DOHH2 (cell line): Measurements from ENCODE around the gene FUT6.
"Not testable (repeated sequence)": the region's sequence is repeated elsewhere in the genome, so short reads cannot be mapped to it uniquely, and the experiment has no call there.

Experiments
- H3F3A ChIP-seq: fragments of 200-600 bp; sonication (generic), shearing (Covaris generic); 2 replicates; pipeline ENCODE4 v1.6.0; 2016; ENCODE audit warnings: antibody characterized with exemption, mild to moderate bottlenecking; ENCODE audit not compliant: control insufficient read depth, insufficient read depth
- H3K27ac ChIP-seq: fragments of 200-600 bp; sonication (generic); 2 replicates; pipeline ENCODE4 v1.5.1; 2014; ENCODE audit warnings: low read depth, mild to moderate bottlenecking, low read length, moderate library complexity
- H3K27me3 ChIP-seq: fragments of 200-600 bp; sonication (generic); 2 replicates; pipeline ENCODE4 v1.6.1; 2014; ENCODE audit warnings: mild to moderate bottlenecking, low read length, mixed read lengths; ENCODE audit not compliant: control insufficient read depth
- H3K36me3 ChIP-seq: fragments of 200-600 bp; sonication (generic); 2 replicates; pipeline ENCODE4 v1.6.1; 2014; ENCODE audit warnings: mild to moderate bottlenecking, low read length, moderate library complexity, mixed read lengths; ENCODE audit not compliant: control insufficient read depth
- H3K4me1 ChIP-seq: fragments of 200-600 bp; sonication (generic); 2 replicates; pipeline ENCODE4 v1.6.1; 2014; ENCODE audit warnings: mild to moderate bottlenecking, low read length, mixed read lengths; ENCODE audit not compliant: control insufficient read depth
- H3K4me2 ChIP-seq: fragments of 200-600 bp; sonication (generic); 2 replicates; pipeline ENCODE4 v1.6.0; 2014; ENCODE audit warnings: mild to moderate bottlenecking, low read length, moderate library complexity
- H3K4me3 ChIP-seq: fragments of 200-600 bp; sonication (generic); 2 replicates; pipeline ENCODE4 v1.5.1; 2014; ENCODE audit warnings: mild to moderate bottlenecking, low read length, mixed read lengths
- H3K79me2 ChIP-seq: fragments of 200-600 bp; sonication (generic); 2 replicates; pipeline ENCODE4 v1.6.1; 2014; ENCODE audit warnings: mild to moderate bottlenecking, low read length, mixed read lengths; ENCODE audit not compliant: control insufficient read depth
- H3K9me2 ChIP-seq: fragments of 200-600 bp; sonication (generic); replicated peaks from 2 replicates; pipeline ENCODE4 v1.6.1; 2014; ENCODE audit warnings: mild to moderate bottlenecking, low read length, mixed read lengths; ENCODE audit not compliant: control insufficient read depth
- H3K9me3 ChIP-seq: fragments of 200-600 bp; sonication (generic); 2 replicates; pipeline ENCODE4 v1.6.1; 2014; ENCODE audit warnings: antibody characterized with exemption, low read length, mixed read lengths; ENCODE audit not compliant: control insufficient read depth, insufficient read depth
- H4K20me1 ChIP-seq: fragments of 200-600 bp; sonication (generic); 2 replicates; pipeline ENCODE4 v1.6.0; 2014; ENCODE audit warnings: low read depth, mild to moderate bottlenecking, antibody characterized with exemption, low read length, moderate library complexity; ENCODE audit not compliant: control insufficient read depth, insufficient read depth
- EZH2phosphoT487 ChIP-seq: fragments of 200-600 bp; sonication (generic); IDR thresholded peaks from 2 replicates; pipeline ENCODE4 v1.6.1; 2017; ENCODE audit warnings: borderline replicate concordance, mild to moderate bottlenecking, antibody characterized with exemption, low read length, moderate library complexity, mixed read lengths
- TF ChIP-seq, protein P1 (sequence below): fragments of 200-600 bp; sonication (generic); IDR thresholded peaks from one replicate; pipeline ENCODE4 v1.5.1; 2014; ENCODE audit warnings: antibody characterized with exemption, mild to moderate bottlenecking, low read depth, low read length; ENCODE audit not compliant: poor library complexity, severe bottlenecking

The FUT6 gene

DNA sequence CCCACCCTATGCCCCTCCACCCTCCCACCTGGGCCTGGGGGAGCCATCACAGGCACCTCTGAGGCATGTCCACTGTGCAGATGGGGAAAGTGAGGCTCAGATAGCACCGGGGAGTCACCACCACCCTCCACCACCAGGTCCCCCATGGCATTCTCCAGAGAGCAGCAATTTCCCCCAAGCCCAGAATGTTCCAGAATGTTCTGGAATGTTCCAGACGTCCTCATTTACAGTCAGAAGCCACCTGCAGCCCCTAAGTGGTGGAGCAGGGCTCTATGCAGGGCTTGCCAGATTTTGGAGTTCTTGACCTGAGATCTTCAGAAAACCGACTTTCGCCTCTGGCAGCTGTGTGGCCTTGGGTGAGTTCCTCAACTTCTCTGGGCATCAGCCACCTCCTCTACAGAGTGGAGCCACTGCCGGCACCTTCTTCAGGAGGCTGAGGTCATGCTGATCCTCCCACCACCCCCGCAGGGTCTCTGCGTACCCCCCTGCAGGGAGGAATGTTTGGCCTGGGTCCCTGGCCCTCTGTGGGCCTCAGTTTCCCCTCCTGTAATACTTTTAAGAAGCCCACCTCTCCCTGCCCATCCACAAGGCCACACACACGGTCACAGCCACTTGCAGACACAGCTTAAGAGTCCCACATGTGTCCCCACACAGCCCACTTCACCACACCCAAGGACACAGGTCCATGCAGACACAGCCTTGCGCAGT is 24.7 kb upstream of the FUT6 start:
- H3K27ac ChIP-seq = no peak overlapping the region
- H3K9me2 ChIP-seq = no peaks in the 10 kb centered on the region
- H3K4me1 ChIP-seq = no peaks in the 10 kb centered on the region
- H3K27me3 ChIP-seq = no peaks in the 10 kb centered on the region
- no peak overlapping the region for H3K4me3 ChIP-seq
- H3K4me2 ChIP-seq = no peak overlapping the region
- no peaks in the 10 kb centered on the region for H3F3A ChIP-seq
- no peaks in the 10 kb centered on the region for H4K20me1 ChIP-seq
- no peaks in the 10 kb centered on the region for H3K9me3 ChIP-seq
- TF ChIP-seq, protein P1, sequence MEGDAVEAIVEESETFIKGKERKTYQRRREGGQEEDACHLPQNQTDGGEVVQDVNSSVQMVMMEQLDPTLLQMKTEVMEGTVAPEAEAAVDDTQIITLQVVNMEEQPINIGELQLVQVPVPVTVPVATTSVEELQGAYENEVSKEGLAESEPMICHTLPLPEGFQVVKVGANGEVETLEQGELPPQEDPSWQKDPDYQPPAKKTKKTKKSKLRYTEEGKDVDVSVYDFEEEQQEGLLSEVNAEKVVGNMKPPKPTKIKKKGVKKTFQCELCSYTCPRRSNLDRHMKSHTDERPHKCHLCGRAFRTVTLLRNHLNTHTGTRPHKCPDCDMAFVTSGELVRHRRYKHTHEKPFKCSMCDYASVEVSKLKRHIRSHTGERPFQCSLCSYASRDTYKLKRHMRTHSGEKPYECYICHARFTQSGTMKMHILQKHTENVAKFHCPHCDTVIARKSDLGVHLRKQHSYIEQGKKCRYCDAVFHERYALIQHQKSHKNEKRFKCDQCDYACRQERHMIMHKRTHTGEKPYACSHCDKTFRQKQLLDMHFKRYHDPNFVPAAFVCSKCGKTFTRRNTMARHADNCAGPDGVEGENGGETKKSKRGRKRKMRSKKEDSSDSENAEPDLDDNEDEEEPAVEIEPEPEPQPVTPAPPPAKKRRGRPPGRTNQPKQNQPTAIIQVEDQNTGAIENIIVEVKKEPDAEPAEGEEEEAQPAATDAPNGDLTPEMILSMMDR = no peak
- TF ChIP-seq EZH2phosphoT487 = no peak
- no peaks in the 10 kb centered on the region for H3K79me2 ChIP-seq
- H3K36me3 ChIP-seq = no peaks in the 10 kb centered on the region

DNA sequence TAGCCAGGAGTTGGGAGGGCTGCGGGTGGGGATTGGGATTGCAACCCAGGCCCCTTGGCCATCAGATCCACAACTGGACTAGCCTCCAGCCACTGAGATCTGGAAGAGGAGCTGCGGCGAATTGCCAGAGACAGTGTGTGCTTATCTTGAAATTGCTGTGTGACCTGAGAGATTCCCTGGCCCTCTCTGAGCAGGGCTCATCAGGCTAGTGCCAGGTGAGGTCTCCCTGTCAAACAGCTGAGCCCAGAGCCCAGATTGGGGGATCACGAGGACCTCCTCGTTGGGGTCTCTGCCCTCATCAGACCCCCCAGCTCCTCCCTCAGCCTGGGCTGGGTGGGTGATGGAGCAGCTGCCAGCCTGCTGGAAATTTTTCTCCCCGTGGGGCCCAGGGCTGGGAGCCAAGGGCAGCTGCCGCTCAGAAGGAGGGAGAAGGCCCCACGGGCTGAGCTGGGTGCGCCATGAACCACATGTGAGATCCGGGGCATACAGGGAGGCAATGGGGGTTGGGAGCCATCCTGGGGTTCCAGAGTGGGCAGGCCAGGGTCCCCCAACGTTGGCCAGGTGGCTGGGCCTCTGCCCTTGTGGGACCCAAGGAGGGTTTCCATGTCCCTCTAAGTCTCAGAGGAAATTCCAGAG is 23.6 kb upstream of the FUT6 start:
- Histone ChIP-seq H3K4me3 (no peak overlapping the region), H3K4me2 (no peak overlapping the region), H3K4me1 (no peaks in the 10 kb centered on the region), H4K20me1 (no peaks in the 10 kb centered on the region), H3K27ac (no peak overlapping the region), H3K9me3 (no peaks in the 10 kb centered on the region), H3K27me3 (no peaks in the 10 kb centered on the region), H3F3A (no peaks in the 10 kb centered on the region), H3K36me3 (no peaks in the 10 kb centered on the region), H3K9me2 (no peaks in the 10 kb centered on the region), H3K79me2 (no peaks in the 10 kb centered on the region)
- TF ChIP-seq EZH2phosphoT487 = no peak
- TF ChIP-seq, protein P1 = no peak

DNA sequence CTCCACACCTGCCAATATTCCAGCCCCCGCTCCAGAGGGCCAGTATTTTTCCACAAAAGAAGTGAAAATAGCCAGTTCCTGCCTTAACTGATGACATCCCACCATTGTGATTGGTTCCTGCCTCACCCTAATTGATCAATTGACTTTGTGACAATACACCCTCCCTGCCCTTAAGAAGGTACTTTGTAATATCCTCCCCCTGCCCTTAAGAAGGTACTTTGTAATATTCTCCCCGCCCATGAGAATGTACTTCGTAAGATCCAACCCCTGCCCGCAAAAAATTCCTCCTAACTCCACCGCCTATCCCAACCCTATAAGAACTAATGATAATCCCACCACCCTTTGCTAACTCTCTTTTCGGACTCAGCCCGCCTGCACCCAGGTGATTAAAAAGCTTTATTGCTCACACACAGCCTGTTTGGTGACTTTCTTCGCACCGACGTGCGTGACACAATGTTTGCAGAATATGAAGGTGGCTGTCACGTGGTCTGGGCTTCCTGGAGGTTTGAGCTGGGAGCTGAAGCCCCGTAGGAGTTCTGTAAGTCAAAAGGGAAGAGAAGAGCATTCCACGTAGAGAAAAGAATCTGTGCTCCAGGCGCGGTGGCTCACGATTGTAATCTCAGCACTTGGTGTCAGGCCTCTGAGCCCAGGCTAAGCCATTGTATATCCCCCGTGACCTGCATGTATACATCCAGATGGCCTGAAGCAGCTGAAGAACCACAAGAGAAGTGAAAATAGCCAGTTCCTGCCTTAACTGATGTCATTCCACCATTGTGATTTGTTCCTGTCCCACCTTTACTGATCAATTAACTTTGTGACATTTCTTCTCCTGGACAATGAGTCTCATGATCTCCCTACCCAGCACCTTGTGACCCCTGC is 17.9 kb upstream of the FUT6 start:
- no peak for TF ChIP-seq EZH2phosphoT487
- TF ChIP-seq, protein P1 = no peak
- H3K4me1 ChIP-seq = no peaks in the 10 kb centered on the region
- no peaks in the 10 kb centered on the region for H3K9me2 ChIP-seq
- no peaks in the 10 kb centered on the region for H3F3A ChIP-seq
- H4K20me1 ChIP-seq = no peaks in the 10 kb centered on the region
- no peaks in the 10 kb centered on the region for H3K9me3 ChIP-seq
- no peak overlapping the region for H3K27ac ChIP-seq
- H3K27me3 ChIP-seq = peaks cover 5% of the 10 kb centered on the region; the same call in 1 of the 2 replicates
- no peak overlapping the region for H3K4me3 ChIP-seq
- no peaks in the 10 kb centered on the region for H3K36me3 ChIP-seq
- no peak overlapping the region for H3K4me2 ChIP-seq
- no peaks in the 10 kb centered on the region for H3K79me2 ChIP-seq

DNA sequence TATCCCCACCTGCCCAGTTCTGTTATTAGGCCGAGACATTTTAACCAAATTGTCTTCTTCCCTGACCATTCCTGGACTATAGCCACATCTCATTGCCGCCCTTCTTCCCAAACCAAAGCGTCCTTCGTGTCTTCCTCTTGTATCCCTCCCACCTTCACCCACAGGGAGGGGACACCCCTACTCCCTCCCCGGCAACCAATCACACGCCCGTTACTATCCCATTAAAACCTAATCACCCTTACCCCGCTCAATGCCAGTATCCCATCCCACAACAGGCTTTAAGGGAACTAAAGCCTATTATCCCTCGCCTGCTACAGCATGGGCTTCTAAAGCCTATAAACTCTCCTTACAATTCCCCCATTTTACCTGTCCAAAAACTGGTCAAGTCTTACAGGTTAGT is 15.6 kb upstream of the FUT6 start:
- H3F3A ChIP-seq, H3K4me2 ChIP-seq, H3K36me3 ChIP-seq, H3K4me3 ChIP-seq, H3K27me3 ChIP-seq, H3K4me1 ChIP-seq, H3K9me3 ChIP-seq, H3K79me2 ChIP-seq, H3K9me2 ChIP-seq, H3K27ac ChIP-seq, H4K20me1 ChIP-seq: not testable (repeated sequence)

DNA sequence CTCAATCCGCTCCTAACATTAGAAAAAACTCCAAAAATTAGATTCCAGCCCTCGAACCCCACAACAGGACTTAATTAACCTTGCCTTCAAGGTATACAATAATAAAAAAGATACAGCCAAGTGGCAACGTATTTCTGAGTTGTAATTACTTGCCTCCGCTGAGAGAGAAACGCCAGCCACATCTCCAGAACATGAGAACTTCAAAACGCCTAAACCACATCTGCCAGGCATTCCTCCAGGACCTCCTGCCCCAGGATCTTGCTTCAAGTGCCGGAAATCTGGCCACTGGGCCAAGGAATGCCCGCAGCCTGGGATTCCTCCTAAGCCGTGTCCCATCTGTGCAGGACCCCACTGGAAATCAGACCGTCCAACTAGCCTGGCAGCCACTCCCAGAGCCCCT is 14.6 kb upstream of the FUT6 start:
- H3K4me2 ChIP-seq, H3K79me2 ChIP-seq, H3K27ac ChIP-seq, H3K9me2 ChIP-seq, H3K27me3 ChIP-seq, H3K4me3 ChIP-seq, H3K36me3 ChIP-seq, H3F3A ChIP-seq, H3K9me3 ChIP-seq, H3K4me1 ChIP-seq, H4K20me1 ChIP-seq: not testable (repeated sequence)
